OCI-LY3 (cell line): Measurements from ENCODE around the gene CACNA1C.

Source experiments
- CTCF ChIP-seq: fragments of 200-600, 300-600 bp; sonication (generic); IDR thresholded peaks from 2 replicates; pipeline ENCODE4 v1.5.1; 2014; ENCODE audit warnings: antibody characterized with exemption, low read length, low read depth
- EZH2phosphoT487 ChIP-seq: fragments of 200-600 bp; shearing (Covaris generic); IDR thresholded peaks from 2 replicates; pipeline ENCODE4 v1.6.1; 2018; ENCODE audit warnings: antibody characterized with exemption, mixed run types, low read depth

GRCh38 chr12:2415568-2415944 is 362.8 kb downstream of the CACNA1C start:
- TF ChIP-seq CTCF, result no peak
- no peak for TF ChIP-seq EZH2phosphoT487
